HG02981 (cell line): ENCODE data around the gene RIPOR3.
"Not testable (repeated sequence)": the region's sequence is repeated elsewhere in the genome, so short reads cannot be mapped to it uniquely, and the experiment has no call there.

Source experiments
- ATAC-seq: cut with Tn5 transposase; IDR thresholded peaks from one replicate; pipeline ENCODE4 v1.9.1; 2021; ENCODE audit warnings: mild to moderate bottlenecking, moderate library complexity; ENCODE audit not compliant: unreplicated experiment

RIPOR3 gene

DNA sequence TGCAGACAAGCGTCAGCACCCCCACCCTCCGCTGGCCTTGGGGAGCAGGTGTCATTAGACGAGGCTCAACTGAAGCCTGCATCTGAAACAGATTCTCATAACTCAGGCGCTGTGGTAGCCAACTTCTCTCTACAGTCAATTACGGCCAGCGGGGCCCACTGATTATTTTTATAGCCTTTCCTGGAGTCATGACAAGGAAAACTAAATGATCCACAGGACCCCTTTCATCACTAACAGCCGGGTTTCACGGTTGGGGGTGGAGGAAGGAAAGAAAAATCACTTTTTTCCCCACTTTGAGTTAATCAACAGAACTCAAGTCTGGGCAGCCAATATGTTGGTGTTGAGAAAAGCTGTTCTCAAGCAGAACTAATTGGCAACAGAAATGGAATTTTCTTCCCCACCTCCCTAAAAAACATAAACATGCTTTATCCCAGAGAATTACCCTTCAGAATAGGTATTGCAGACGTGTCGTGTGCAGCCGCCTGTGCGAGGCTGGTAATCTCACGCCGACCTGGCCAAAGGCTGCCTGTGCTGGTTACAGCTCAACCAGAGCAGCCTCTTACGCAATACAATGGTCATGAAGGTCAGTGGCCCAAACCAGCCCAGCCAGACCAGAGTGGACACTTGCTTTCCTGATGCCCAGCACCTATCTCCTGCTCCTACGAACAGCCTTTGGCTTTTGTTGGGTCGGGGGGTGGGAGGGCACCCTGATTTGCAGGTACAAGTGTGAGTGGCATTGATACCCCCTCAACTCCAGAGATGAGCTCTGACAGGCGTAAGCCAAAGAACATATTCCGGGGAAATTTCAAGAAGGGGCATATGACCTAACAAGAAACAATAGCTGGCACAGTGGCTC lies 11.0 kb downstream of the RIPOR3 start:
- no peak for ATAC-seq

- no peak for ATAC-seq
Measured at GRCh38 chr20:50679753-50680104, 11.6 kb downstream of the RIPOR3 start.

DNA sequence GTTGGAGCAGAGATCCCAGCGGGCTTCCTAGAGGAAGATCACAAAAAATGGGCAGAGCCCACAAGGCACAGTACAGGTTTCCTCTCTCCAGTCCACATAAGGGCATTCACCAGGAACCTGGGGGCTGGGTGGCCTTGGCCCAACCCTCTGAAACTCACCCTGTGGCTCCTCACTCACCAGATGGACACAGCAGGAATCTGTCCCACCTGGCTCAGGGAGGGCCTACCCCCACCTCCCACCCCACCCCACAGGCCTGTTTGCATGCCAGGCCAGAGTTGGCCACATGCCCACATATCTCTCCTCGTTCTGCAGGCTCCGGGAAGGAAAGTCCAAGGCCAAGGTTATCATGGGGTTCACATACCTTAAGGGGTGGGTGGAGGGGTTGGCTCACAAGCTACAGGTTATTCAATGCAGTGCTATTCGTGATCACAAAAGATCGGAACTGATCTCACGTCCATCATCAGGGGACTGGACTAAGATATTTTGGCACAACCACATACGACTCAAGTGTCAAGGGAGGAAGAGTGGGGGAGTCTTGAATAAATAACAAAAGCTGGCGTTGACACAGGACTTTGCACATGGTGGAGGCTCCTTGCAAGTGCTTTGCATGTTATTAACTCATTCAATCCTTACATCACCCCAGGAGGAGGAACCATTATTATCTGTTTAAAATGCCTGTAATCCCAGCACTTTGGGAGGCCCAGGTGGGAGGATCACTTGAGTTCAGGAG lies 13.0 kb downstream of the RIPOR3 start:
- no peak for ATAC-seq

DNA sequence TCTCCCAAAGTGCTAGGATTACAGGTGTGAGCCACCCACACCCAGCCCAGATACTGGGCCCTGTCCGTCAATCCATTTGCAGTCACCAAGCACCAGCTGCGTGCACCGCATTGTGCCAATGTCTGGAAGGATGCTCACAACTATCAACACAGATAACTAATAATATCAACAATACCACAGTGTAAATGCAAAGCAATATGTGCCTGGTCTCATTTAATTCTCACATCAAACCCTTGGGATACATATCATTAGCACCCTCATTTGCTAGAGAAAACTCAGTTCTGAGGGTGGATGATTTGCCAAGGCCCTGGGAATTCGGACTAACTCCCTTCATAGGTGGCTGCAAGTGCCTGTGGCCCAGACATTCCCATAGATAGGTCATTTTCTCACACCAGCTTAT lies 14.5 kb downstream of the RIPOR3 start:
- no peak for ATAC-seq

GRCh38 chr20:50676377-50676731 lies 15.0 kb downstream of the RIPOR3 start:
- not testable (repeated sequence) for ATAC-seq

DNA sequence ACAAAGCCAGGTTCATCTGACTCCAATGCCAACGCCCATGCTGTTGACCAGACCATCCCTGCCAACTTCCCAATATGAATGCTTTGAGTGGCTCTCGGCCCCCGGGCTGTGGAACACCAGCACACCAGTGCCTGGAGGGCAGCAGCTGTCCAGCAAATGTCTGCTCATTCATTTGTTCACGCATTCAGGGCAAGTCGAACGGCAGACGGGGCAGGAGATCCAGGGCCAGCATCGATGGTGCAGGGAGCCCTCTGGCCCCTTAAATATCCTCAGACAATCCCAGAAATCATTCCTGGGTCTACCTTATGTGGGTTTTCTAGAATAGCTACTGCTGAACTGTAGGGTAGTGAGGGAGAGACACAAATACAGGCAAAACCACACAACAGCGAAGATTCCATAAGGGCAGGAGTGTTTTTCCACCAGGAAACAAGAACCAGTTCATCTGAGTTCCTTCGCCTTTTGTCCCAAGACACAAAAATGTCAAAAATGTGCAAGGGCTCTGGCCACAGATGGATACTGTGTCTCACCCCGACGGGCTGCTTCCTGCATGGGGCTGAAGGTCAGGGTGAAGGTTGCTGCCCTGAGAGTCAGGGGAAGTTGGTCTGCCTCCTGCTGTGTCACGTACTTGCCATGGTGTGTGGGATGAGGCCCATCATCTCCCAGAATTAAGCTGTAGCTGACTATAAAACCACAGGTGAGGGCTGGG lies 15.5 kb downstream of the RIPOR3 start:
- ATAC-seq, result no peak

GRCh38 chr20:50674138-50674825 lies 17.1 kb downstream of the RIPOR3 start:
- ATAC-seq, result no peak

- no peak for ATAC-seq
Measured at GRCh38 chr20:50673466-50674137, 17.7 kb downstream of the RIPOR3 start.

- no peak for ATAC-seq
Measured at GRCh38 chr20:50673146-50673465, 18.2 kb downstream of the RIPOR3 start.

DNA sequence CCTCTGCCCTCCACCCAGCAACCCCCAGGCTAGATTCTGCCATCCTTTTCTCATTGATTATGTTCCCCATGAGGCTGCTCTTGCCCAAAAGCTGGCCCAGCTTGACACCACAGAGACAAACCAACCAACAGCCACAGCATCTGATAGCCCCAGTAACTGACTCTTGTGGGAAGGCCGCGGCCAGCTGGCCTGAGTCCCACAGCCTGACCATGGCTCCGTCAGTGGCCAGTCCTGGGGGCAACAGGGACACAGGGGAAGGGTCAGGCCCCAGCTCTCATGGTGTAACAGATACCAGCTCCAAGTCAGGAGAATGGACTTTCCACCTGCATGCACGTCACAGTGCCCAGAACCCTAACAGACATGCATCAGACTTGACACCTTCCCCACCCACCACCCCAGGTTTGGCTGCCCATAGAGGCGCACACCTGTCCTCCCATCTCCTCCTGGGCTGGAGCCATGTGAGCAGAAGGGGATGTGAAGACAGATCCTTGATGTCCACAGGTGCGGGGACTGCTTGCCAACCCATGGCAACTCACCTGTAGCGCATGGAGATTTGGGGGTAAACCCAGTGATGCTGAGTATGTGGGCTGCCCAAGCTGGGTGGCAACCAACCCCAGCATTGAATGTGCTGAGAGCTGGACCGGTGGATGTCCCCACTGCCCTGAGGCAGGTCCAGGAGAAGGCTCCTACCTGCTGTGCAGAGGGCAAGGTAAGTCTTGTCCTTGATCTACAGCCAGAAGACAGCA lies 18.8 kb downstream of the RIPOR3 start:
- no peak for ATAC-seq

DNA sequence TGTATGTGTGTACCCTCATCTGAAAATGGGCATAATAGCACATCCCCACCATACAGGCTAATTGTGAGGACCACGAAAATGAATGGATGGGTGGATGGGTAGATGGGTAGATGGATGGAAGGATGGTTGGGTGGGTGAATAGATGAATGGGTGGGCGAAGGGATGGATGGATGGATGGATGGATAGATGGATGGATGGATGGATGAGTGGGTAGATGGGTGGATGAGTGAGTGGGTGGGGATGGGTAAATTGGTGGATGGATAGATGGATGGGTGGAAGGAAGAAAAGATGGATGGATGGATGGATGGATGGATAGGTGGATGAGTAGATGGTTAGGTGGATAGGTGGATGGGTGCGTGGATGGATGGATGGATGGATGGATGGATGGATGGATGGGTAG lies 19.7 kb downstream of the RIPOR3 start:
- ATAC-seq, result no peak

GRCh38 chr20:50671010-50671409 lies 20.3 kb downstream of the RIPOR3 start:
- ATAC-seq, result not testable (repeated sequence)

DNA sequence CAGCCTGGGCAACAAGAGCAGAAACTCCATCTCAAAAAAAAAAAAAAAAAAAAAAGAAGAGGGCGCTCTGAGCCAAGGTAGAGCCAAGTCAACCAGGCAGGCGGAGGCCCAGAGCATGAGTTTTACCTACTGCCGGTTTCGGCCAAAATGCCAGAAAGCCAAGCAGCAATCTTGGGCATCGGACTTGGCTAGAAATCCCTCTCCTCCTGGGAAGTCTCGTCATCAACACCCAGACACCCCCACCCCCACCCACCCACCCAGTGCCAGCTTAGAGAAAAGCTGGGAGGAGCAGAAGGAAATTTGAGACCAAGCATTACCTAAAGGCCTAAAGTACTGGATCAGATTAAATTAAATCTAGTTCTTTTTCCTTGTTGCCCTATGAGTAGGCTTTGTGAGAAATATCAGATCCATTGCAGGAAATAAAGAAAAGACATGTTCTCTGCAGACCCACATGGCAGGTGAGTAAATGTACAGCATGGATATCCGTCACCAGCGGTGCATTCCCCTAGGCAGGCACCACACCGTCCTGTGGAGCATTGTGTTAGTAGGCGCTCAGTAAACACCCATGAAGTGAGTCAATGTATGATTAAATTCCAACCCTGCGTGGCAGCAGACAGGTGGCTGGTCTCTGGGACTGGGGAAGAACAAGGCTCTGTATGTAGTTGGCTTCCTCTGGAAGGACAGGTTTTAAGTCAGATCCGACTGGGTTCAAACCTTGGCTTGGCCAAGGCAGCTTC lies 21.0 kb downstream of the RIPOR3 start:
- ATAC-seq, result no peak

GRCh38 chr20:50668798-50669197 lies 22.5 kb downstream of the RIPOR3 start:
- no peak for ATAC-seq

DNA sequence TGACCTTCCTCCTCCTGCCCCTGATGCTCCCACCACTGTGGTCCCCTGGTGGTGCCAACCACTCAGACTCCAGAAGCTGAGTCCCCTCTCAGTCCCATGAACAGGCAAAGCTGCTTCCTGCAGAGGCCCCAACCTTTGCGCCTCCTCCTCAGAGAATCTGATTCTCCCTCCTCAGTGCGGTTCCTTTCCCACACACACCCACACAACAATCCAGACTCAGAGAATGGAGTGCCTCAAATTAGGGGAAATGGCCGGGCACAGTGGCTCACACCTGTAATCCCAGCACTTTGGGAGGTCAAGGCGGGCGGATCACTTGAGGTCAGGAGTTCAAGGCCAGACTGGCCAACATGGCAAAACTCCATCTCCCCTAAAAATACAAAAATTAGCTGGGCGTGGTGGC lies 23.0 kb downstream of the RIPOR3 start:
- ATAC-seq, result no peak

GRCh38 chr20:50666709-50667298 lies 24.5 kb downstream of the RIPOR3 start:
- no peak for ATAC-seq

- ATAC-seq, result no peak
Measured at GRCh38 chr20:50664254-50664653, 27.1 kb downstream of the RIPOR3 start.

- no peak for ATAC-seq
Measured at GRCh38 chr20:50663095-50663821, 28.1 kb downstream of the RIPOR3 start.
